Smooth muscle cell (in vitro differentiated cells): ENCODE data around the gene CCDC80. TPM values are rescaled to one million over a fixed set of nuclear protein-coding genes. Genes with fewer than 3 reads are reported as not detected.

Experiments
- DNase-seq: peaks from one replicate; lab custom pipeline; 2025; ENCODE audit not compliant: unreplicated experiment; lab: John Stamatoyannopoulos, UW
- H2AFZ ChIP-seq: fragments of 200-600 bp; sonication (generic); 2 replicates; pipeline ENCODE4 v1.6.0; 2016; ENCODE audit warnings: antibody characterized with exemption, low read depth, mild to moderate bottlenecking
- H3F3A ChIP-seq: fragments of 200-600 bp; sonication (generic); 2 replicates; pipeline ENCODE4 v1.6.0; 2017; ENCODE audit warnings: antibody characterized with exemption, low read depth
- H3K27ac ChIP-seq: fragments of 200-600 bp; sonication (generic); 2 replicates; pipeline ENCODE4 v1.5.1; 2016; ENCODE audit warnings: low read depth, mild to moderate bottlenecking
- H3K27me3 ChIP-seq: fragments of 200-600 bp; sonication (generic); 2 replicates; pipeline ENCODE4 v1.6.1; 2016; ENCODE audit warnings: low read depth, mild to moderate bottlenecking
- H3K36me3 ChIP-seq: fragments of 200-600 bp; sonication (generic); 2 replicates; pipeline ENCODE4 v1.5.1; 2016; ENCODE audit warnings: low read depth
- H3K4me1 ChIP-seq: fragments of 200-600 bp; sonication (generic); 2 replicates; pipeline ENCODE4 v1.5.1; 2016; ENCODE audit warnings: low read depth
- H3K4me2 ChIP-seq: fragments of 200-600 bp; sonication (generic); 2 replicates; pipeline ENCODE4 v1.6.0; 2016; ENCODE audit warnings: mild to moderate bottlenecking
- H3K4me3 ChIP-seq: fragments of 200-600 bp; sonication (generic); 2 replicates; pipeline ENCODE4 v1.5.1; 2016; ENCODE audit warnings: mild to moderate bottlenecking
- H3K79me2 ChIP-seq: fragments of 200-600 bp; sonication (generic); 2 replicates; pipeline ENCODE4 v1.6.0; 2016; ENCODE audit warnings: low read depth, mild to moderate bottlenecking
- H3K9ac ChIP-seq: fragments of 200-600 bp; sonication (generic); 2 replicates; pipeline ENCODE4 v1.6.0; 2016; ENCODE audit warnings: low read depth
- H3K9me3 ChIP-seq: fragments of 200-600 bp; sonication (generic); replicated peaks from 2 replicates; pipeline ENCODE4 v1.5.1; 2016; ENCODE audit warnings: low read depth
- H4K20me1 ChIP-seq: fragments of 200-600 bp; sonication (generic); 2 replicates; pipeline ENCODE4 v1.6.0; 2016; ENCODE audit warnings: low read depth
- CTCF ChIP-seq: fragments of 200-600 bp; sonication (generic); IDR thresholded peaks from 2 replicates; pipeline ENCODE4 v1.5.1; 2017; ENCODE audit warnings: borderline replicate concordance, mild to moderate bottlenecking, antibody characterized with exemption; ENCODE audit not compliant: insufficient read depth, poor library complexity, severe bottlenecking
- WGBS: methylation state at CpG from one replicate; pipeline ENCODE4 v1.1.7; 2016; ENCODE audit warnings: low lambda C conversion rate; 5-methylcytosine and 5-hydroxymethylcytosine counted together
- polyA plus RNA-seq: library from polyadenylated mRNA; unstranded; fragments of >200 nt; fragmentation: Nextera tagmentation; extraction: Ambion mirVana; gene quantifications from 2 replicates; pipeline ENCODE4 v1.2.1, GENCODE V29; 2016
- total RNA-seq: library from RNA; depleted of rRNA; stranded (reverse); fragments of >200 nt; gene quantifications from 2 replicates; pipeline ENCODE4 v1.2.3, GENCODE V29; 2014

CCDC80 gene, protein sequence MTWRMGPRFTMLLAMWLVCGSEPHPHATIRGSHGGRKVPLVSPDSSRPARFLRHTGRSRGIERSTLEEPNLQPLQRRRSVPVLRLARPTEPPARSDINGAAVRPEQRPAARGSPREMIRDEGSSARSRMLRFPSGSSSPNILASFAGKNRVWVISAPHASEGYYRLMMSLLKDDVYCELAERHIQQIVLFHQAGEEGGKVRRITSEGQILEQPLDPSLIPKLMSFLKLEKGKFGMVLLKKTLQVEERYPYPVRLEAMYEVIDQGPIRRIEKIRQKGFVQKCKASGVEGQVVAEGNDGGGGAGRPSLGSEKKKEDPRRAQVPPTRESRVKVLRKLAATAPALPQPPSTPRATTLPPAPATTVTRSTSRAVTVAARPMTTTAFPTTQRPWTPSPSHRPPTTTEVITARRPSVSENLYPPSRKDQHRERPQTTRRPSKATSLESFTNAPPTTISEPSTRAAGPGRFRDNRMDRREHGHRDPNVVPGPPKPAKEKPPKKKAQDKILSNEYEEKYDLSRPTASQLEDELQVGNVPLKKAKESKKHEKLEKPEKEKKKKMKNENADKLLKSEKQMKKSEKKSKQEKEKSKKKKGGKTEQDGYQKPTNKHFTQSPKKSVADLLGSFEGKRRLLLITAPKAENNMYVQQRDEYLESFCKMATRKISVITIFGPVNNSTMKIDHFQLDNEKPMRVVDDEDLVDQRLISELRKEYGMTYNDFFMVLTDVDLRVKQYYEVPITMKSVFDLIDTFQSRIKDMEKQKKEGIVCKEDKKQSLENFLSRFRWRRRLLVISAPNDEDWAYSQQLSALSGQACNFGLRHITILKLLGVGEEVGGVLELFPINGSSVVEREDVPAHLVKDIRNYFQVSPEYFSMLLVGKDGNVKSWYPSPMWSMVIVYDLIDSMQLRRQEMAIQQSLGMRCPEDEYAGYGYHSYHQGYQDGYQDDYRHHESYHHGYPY
- total RNA-seq (67.9 and 83.2 TPM in 2 replicates), polyA plus RNA-seq (147 and 159 TPM in 2 replicates)

DNA sequence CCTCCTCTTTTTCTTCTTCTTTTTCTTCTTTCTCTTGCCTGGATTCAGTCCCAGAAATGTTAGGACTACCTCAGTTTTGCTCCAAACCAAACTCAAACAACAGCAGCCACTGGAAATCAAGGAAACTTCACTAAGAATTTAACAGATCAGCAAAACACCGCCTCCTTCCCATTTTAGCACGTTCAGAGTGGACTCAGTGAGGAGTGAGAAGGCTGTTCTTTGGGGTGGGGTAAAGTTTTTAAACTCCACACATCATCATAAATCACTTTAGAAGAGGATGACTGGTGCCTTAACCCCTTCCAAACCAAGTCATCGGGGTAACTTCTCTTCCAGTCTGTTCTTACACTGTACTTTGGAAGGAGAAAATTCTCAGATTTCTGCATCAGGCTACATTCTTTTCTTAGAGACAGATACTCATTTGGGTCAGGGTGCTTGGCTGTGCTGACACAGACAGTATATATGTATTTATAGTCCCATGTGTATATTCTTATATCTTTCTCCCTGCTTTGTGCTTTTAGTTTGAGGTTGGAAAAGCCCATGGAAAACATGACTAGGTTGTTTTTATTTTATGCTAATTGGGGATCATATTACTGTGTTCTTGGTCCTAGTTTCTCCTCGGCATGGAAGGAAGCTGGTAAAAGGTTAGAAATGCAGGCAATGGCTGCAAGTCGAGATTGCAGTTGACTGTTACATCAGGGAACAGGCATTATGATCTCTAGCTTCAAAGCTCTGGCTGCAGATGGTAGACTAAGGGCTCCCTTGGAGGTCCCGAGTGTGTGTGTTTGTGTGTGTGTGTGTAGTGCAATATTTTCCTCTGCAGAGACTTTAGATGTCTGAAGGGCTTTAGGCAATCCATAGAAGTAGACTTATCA is at the start of gene CCDC80:
Gene CCDC80 (minus strand): TSS at position 214 of the 872 bp plus-strand sequence. CDS start 1,238 bp downstream, outside the sequence.
- 5% methylated on average over 6 of the region's 6 CpGs for WGBS
- Histone ChIP-seq H3K4me1 (peaks cover 29% of the 10 kb centered on the region), H4K20me1 (no peaks in the 10 kb centered on the region), H3K27me3 (no peaks in the 10 kb centered on the region), H3K27ac (peak within 1 kb of the TSS; percentile 96), H3K9me3 (no peaks in the 10 kb centered on the region), H3K4me3 (peak within 1 kb of the TSS; percentile 55), H3K79me2 (peaks cover 27% of the 10 kb centered on the region), H3K36me3 (no peaks in the 10 kb centered on the region), H3K4me2 (peak within 1 kb of the TSS; percentile 87), H3F3A (peaks cover 9% of the 10 kb centered on the region), H3K9ac (peak within 1 kb of the TSS; percentile 93), H2AFZ (peak within 1 kb of the TSS; percentile 28)
- TF ChIP-seq CTCF: no peak
- no peak for DNase-seq

DNA sequence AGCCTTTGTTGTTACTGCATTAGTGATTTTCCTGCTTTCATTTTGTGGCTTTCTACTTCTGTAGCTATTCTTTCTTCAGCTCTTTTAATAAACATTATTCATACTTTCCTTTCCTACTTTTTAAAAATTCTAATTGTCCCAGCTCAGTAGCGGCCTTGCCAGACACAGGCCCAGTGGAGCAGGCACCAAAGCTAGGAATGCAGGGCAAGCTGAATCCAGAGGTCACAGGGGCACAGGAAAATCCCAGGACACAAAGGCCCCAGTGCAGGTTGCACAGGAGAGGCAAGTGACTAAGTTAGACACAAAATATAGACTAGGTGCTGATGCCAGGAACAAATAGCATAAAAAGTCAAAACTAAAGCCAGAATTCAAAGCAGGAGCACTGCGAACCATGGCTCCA is 49.0 kb upstream of the CCDC80 start:
- H2AFZ ChIP-seq: no peak overlapping the region
- no peaks in the 10 kb centered on the region for H3K36me3 ChIP-seq
- no peak overlapping the region for H3K4me3 ChIP-seq
- H4K20me1 ChIP-seq: no peaks in the 10 kb centered on the region
- H3F3A ChIP-seq: no peaks in the 10 kb centered on the region
- DNase-seq: no peak
- TF ChIP-seq CTCF: no peak
- H3K27me3 ChIP-seq: no peaks in the 10 kb centered on the region
- no peak overlapping the region for H3K9ac ChIP-seq
- no peaks in the 10 kb centered on the region for H3K79me2 ChIP-seq
- no peak overlapping the region for H3K4me2 ChIP-seq
- peaks cover 23% of the 10 kb centered on the region for H3K4me1 ChIP-seq
- H3K27ac ChIP-seq: peak overlapping the region; percentile 65
- WGBS: 84% methylated on average over 2 of the region's 2 CpGs
- H3K9me3 ChIP-seq: no peaks in the 10 kb centered on the region

- WGBS: 90% methylated on average over 1 of the region's 1 CpG
- DNase-seq: no peak
- Histone ChIP-seq H4K20me1 (no peaks in the 10 kb centered on the region), H3K4me1 (peaks cover 23% of the 10 kb centered on the region), H3K4me3 (no peak overlapping the region), H3K27ac (peak overlapping the region; percentile 65), H3K4me2 (no peak overlapping the region), H3K79me2 (no peaks in the 10 kb centered on the region), H3F3A (no peaks in the 10 kb centered on the region), H3K27me3 (no peaks in the 10 kb centered on the region), H2AFZ (no peak overlapping the region), H3K9ac (no peak overlapping the region), H3K9me3 (no peaks in the 10 kb centered on the region), H3K36me3 (no peaks in the 10 kb centered on the region)
- TF ChIP-seq CTCF: no peak
Measured at GRCh38 chr3:112689385-112689784, 48.4 kb upstream of the CCDC80 start.
